ENCODE results near the gene SUN5. TPM values are rescaled to one million over a fixed set of nuclear protein-coding genes. Genes with fewer than 3 reads are reported as not detected.

SUN5 gene
- total RNA-seq, 3 donors from 2014 or later, result not detected

DNA sequence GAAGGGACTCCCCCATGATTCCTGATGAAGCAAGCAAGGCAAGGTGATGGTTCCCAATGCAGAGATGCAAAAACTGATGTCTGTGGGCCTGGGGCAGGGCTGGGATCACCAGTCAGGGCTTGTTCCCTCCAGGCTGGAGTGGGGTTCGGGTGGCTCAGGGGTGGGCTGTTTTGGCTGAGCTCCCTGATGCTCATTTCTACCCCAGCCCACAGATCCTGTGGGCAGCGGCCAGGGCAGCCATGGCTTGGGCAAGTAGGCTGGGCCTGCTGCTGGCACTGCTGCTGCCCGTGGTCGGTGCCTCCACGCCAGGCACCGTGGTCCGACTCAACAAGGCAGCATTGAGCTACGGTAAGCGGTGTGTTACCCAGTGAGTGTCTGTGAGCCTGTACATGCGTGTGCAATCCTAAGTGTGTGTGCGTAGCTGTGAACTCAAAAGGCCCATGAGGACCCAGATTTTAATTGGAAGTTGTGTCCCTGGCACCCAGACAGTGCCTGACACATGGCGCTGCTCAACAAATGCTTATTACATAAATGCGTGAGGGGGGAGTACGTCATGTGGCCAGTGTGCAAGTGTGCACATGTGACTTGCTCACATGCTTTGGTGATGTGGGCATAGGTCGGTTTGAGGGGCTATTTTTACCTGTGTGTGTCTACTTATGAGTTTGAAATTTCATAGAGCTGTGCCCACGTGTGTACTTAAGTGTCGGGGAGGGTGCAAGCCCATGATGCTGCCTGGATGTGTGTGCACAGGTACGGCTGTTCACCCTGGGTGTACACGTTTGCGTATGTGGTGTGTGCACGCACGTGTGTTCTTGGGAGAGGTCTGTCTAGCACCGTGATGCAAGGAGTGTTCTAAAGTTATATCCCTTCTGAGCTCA, 4.3 kb upstream of the SUN5 start:
- H3K9me3 ChIP-seq, result no peaks in the 10 kb centered on the region
- no peak overlapping the region for H3K4me3 ChIP-seq
- TF ChIP-seq, protein P1, sequence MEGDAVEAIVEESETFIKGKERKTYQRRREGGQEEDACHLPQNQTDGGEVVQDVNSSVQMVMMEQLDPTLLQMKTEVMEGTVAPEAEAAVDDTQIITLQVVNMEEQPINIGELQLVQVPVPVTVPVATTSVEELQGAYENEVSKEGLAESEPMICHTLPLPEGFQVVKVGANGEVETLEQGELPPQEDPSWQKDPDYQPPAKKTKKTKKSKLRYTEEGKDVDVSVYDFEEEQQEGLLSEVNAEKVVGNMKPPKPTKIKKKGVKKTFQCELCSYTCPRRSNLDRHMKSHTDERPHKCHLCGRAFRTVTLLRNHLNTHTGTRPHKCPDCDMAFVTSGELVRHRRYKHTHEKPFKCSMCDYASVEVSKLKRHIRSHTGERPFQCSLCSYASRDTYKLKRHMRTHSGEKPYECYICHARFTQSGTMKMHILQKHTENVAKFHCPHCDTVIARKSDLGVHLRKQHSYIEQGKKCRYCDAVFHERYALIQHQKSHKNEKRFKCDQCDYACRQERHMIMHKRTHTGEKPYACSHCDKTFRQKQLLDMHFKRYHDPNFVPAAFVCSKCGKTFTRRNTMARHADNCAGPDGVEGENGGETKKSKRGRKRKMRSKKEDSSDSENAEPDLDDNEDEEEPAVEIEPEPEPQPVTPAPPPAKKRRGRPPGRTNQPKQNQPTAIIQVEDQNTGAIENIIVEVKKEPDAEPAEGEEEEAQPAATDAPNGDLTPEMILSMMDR (IDR thresholded peaks at IDR 0.05), result no peak
- H3K4me1 ChIP-seq (ENCODE audit: low read depth), result no peaks in the 10 kb centered on the region
- no peaks in the 10 kb centered on the region for H3K36me3 ChIP-seq (ENCODE audit: low read depth)
- intact Hi-C loops (cut with DNase I, micrococcal nuclease), result no loop called here
- DNase-seq, result no peak
- no peak for ATAC-seq

DNA sequence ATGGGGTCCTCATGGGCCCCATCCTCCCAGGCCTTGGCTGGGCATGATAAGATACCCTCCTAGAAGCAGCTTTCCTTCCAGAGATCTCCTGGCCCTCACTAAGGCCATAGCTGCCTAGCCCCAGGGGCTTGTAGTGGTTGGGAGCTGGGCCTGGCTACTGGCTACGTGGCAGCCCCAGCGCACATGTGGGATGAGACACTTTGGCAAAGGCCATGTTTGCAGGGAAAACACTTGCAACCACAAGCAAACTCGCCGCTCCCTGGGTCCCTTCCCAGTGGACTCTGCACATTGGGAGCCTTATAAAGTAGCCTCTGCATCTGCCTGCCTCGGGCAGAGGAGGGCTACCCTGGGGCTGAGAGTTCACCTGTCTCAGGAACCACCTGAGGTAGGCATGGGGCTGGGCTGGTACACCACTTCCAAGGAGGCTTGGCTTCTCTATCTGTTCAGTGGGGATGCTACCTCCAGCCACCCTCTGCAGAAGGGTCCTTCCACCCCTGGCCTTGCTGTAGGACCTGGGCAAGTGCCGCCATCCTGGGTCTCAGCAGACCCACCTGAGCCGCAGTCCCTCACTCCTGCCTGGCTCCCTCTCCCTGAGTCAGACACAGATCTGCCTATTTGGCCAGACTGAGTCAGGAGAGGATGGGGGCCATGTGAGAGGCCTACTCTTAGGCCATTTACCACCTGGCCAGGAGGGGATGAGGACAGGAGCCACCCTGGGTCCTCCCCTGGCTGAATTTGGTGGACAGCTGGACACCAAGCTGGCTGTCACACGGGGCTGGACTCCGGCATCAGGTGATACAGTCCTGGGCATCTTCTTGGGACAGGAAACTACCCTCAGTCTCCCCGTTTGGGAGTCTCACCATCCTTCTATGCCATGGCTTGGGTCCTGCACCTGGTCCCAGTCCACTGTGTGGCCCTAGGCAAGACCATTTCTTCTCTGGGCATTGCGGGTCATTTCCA, 3.4 kb upstream of the SUN5 start, which contains the start of gene BPIFB2:
Gene BPIFB2 (plus strand): TSS at position 329 of the 960 bp plus-strand sequence. CDS start 871 bp downstream, outside the sequence.
- Histone ChIP-seq H3K4me1 (ENCODE audit: low read depth) (no peaks in the 10 kb centered on the region), H3K4me3 (no peak within 1 kb of the TSS), H3K9me3 (no peaks in the 10 kb centered on the region), H3K36me3 (ENCODE audit: low read depth) (no peaks in the 10 kb centered on the region)
- TF ChIP-seq, protein P1 (IDR thresholded peaks at IDR 0.05), result no peak
- no peak for DNase-seq
- no peak for ATAC-seq
- intact Hi-C loops (cut with DNase I, micrococcal nuclease), result no loop called here

DNA sequence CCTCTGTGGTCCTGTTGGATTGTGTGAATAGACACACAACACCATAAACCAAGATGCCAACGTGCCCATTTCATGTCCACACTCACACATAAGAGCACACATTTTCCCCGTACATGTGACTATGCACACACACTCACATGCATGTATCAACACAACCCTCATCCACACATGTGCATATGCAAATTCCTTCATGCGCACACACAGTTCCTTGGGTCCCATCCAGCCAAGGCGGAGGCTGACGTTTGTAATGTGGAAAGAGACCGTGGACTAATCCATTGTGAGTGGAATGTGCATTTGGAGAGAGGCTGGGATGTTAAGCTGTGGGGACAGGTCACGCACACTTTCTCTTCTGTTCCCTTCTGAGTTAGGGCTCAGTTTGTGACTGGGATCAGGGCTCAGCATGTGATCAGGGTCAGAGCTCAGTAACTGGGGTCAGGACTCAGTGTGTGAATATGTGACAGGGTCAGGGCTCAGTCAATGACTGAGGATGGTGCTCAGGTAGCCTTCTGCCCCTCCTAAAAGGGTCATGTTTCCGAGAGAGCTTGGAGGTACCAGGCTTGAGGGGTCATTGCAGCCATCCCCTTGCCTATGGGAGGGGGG, 2.6 kb upstream of the SUN5 start:
- DNase-seq, result no peak

DNA sequence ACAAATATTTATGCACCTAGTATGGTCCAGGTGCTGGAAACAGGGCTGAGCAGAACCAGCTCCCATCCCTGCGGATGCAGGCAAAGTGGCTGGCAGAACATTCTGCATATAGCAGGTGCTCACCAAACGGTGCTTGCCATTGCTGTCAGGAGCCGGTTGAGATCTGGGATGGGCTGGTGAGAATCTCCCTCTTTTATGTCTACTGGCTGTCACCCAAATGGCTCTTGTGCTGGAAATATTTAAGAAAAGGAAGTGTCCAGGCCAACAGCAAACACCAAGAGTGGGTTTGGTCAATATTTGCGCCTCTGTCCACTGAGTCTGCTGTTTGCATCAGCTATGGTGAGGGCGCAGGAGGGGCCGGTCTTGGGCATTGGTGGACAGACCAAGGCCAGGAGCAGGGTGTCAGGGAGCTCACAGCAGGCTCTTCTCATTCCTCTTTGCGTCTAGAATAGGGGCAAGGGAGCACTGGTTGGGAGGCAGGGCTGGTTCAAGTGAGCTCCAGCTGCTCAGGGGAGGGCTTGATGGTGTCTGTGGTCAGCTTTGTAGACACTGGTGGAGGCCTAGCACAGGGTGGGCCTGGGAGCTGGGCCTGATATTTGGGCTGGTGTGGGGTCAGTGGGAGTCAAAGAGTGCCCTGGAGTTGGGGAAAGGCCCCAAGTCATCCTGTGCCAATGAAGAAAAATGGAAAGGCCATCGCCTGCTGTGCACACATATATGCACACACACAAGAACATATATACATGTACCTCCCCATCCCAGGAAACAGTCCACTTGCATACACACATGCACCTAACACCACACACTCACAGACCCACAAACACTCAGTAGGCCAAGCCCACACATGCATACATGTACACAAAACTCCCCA, 1.9 kb upstream of the SUN5 start:
- no peaks in the 10 kb centered on the region for H3K36me3 ChIP-seq (ENCODE audit: low read depth)
- no peak overlapping the region for H3K4me3 ChIP-seq
- H3K4me1 ChIP-seq (ENCODE audit: low read depth), result no peaks in the 10 kb centered on the region
- no peaks in the 10 kb centered on the region for H3K9me3 ChIP-seq
- DNase-seq (no peak), ATAC-seq (no peak)
- intact Hi-C loops (cut with DNase I, micrococcal nuclease), result no loop called here
- TF ChIP-seq, protein P1 (IDR thresholded peaks at IDR 0.05), result no peak

More for the DNA sequence above, 2.6 kb upstream of the SUN5 start:
- Histone ChIP-seq H3K4me1 (ENCODE audit: low read depth) (no peaks in the 10 kb centered on the region), H3K36me3 (ENCODE audit: low read depth) (no peaks in the 10 kb centered on the region), H3K4me3 (no peak overlapping the region), H3K9me3 (no peaks in the 10 kb centered on the region)
- intact Hi-C loops (cut with DNase I, micrococcal nuclease), result no loop called here
- TF ChIP-seq, protein P1 (IDR thresholded peaks at IDR 0.05), result no peak
- no peak for ATAC-seq

Measured in mucosa of descending colon (tissue), 3 donors.